Mesodermal cell (in vitro differentiated cells): Measurements from ENCODE around the gene KCNAB1.

ENCODE experiments used
- H3K27ac ChIP-seq: 2 replicates; pipeline ENCODE4 v1.7.0; 2013; ENCODE audit warnings: mild to moderate bottlenecking, low read depth, low read length, moderate library complexity; ENCODE audit not compliant: severe bottlenecking
- H3K36me3 ChIP-seq: 2 replicates; pipeline ENCODE4 v1.7.1; 2013; ENCODE audit warnings: mild to moderate bottlenecking, low read length, moderate library complexity; ENCODE audit not compliant: control insufficient read depth, insufficient read depth
- H3K4me1 ChIP-seq: one replicate; pipeline ENCODE4 v1.7.1; 2013; ENCODE audit warnings: mild to moderate bottlenecking, low read length; ENCODE audit not compliant: insufficient read depth, control insufficient read depth, poor library complexity, severe bottlenecking
- H3K4me3 ChIP-seq: 2 replicates; pipeline ENCODE4 v1.7.0; 2013; ENCODE audit warnings: low read length, control low read depth, mild to moderate bottlenecking; ENCODE audit not compliant: insufficient read depth, poor library complexity, severe bottlenecking; ENCODE audit errors: extremely low read depth
- H3K9me3 ChIP-seq: 2 replicates; pipeline ENCODE4 v1.7.1; 2013; ENCODE audit warnings: mild to moderate bottlenecking, low read length, moderate library complexity; ENCODE audit not compliant: control insufficient read depth
- WGBS, 2 experiments: methylation state at CpG; one replicate each; pipeline ENCODE4 v1.1.5; 2013; ENCODE audit warnings: missing lambda C conversion rate in 2 of 2; ENCODE audit not compliant: insufficient coverage in 2 of 2; 5-methylcytosine and 5-hydroxymethylcytosine counted together

Gene KCNAB1

DNA sequence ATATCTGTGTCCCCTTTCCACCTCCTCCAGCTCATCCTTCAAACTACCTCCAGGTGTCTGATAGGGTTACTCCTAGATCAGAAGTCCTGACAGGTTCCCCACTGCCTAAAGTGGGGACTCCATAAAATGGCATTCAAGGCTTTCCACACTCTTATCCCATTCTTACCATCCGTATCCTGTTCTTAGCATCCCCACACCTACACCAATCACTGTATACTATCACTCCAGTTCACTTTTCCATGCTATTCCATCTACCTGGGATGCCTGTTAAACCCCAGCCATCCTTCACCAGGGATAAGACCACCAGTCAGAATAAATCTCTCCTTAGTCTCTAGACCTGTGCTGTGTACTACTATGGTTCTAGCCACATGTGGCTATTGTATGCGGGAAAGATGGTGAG, 415.4 kb downstream of the KCNAB1 start:
- 92 to 100% methylated on average over 1 of the region's 2 CpGs for WGBS, 2 experiments
- peaks cover 26% of the 10 kb centered on the region for H3K36me3 ChIP-seq
- peak overlapping the region; percentile 91 for H3K27ac ChIP-seq
- no peaks in the 10 kb centered on the region for H3K9me3 ChIP-seq
- H3K4me1 ChIP-seq, result peaks cover 22% of the 10 kb centered on the region
- no peak overlapping the region for H3K4me3 ChIP-seq

DNA sequence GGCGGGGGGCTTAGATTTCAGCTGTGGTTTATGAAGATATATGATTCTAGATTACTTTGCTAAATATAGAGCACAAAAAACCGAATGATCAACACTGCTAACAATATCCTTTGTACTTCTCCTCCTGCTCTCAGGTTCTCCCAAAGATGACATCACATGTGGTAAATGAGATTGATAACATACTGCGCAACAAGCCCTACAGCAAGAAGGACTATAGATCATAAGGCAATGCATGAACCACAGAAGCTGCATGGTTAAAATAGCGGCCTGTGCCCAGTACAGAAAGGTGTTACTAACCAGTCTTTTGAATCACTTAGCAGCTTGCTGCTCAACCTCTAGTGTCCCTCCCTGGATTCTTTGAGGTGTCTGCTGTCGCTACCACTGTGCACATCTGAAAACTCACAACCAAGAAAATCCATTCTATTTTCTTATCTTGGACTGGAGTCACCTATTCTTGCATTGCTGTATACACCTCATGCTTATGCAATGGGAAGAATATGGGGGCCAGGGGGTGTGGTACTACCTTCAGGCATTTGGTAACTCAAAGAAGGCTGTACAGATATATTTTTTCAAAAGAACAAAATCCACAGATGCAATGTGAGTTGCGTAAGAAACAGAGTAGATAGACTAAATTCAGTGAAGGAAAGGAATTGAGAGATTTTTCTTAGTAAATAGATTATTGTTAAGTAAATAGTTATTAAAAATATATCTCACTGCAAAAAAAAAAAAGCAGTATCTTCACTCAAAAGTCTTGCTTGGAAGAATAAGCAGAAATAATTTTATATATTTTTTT, 416.3 kb downstream of the KCNAB1 start:
- Histone ChIP-seq H3K27ac (no peak overlapping the region), H3K36me3 (peaks cover 35% of the 10 kb centered on the region), H3K9me3 (no peaks in the 10 kb centered on the region), H3K4me3 (no peak overlapping the region), H3K4me1 (peaks cover 22% of the 10 kb centered on the region)
- 96 to 97% methylated on average over 2 to 3 of the region's 6 CpGs for WGBS, 2 experiments

DNA sequence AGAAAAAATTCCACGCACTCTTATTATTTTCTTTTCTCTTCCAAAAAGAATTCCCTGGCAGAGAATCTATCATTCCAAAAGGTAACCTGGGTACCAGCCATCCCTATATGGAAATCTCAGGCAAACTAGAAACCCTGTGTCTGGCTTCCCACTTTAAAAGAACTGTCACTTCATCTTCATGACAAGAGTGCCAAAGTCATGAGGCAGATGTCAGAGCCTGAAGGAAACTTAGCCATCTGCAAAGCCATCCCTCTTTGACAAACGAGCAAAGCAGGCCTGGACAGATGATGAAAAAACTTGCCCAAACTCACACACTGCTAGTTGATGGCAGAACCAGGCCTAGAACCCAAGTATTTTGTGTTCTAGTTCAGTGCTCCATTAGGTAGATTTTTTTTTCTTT, 418.7 kb downstream of the KCNAB1 start:
- H3K36me3 ChIP-seq, result peaks cover 58% of the 10 kb centered on the region
- H3K4me3 ChIP-seq, result no peak overlapping the region
- WGBS, 2 experiments, result 82% methylated on average over 1 of the region's 2 CpGs; no CpG with 5 or more reads in 1 of the 2 experiments
- H3K27ac ChIP-seq, result no peak overlapping the region
- H3K4me1 ChIP-seq, result peaks cover 20% of the 10 kb centered on the region
- H3K9me3 ChIP-seq, result no peaks in the 10 kb centered on the region

DNA sequence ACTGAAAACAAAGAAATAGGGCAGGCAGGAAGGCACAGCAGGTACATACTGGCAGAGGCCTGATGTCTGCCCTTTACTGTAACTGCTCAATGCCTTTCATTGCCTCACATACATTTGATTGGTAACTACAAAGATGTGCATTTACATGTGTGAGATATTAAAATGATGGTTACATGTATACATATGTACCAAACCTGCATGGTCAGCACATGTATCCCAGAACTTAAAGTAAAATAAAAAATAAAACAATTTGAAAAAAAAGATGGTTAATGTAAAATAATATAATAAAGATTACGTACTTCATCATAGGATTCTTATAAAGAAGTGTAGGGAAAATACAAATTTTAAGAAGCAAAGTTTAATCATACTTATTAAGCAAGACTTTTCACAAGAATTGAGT, 419.4 kb downstream of the KCNAB1 start:
- Histone ChIP-seq H3K36me3 (peaks cover 66% of the 10 kb centered on the region), H3K4me3 (no peak overlapping the region), H3K9me3 (no peaks in the 10 kb centered on the region), H3K27ac (no peak overlapping the region), H3K4me1 (peaks cover 16% of the 10 kb centered on the region)
- WGBS, 2 experiments, result no CpG with 5 or more reads among the region's 1 CpG

DNA sequence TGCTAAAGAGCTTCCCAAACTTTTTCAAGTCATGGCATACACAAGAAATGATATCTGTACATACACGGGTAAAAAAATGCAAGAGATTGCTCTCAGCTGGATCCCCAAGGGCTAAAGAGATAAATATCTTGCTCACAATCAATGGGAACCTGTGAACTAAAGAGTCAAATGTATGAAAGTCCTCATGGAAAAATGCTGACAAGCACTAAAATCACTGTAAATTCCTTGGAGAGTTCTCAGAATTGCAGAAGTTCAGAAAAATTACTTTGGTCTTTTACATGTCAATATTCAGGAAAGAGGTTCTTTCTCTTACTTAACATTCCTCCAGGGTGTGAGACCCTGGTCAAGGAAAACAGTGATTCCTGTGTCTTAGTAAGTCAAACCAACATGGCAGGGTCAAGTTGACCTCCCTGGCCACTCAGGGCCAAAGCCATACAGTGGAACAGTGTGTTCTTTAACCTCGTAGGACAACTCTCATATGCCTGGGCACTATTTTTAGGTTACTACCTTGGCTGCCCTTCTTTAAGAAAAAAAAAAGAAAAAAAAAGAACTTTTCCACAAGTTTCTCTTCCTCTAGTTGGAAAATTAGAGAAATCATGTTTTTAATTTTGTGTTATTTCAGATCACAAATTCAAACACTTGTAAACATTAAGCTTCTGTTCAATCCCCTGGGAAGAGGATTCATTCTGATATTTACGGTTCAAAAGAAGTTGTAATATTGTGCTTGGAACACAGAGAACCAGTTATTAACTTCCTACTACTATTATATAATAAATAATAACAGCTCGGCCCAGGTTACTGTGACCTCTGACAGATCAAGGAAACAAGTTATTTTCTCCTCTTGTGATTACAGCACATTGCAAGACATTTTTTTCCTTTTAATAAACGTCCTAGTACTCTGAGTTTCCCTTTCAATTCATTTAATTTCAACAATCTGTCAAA, 422.0 kb downstream of the KCNAB1 start:
- H3K36me3 ChIP-seq, result peaks cover 92% of the 10 kb centered on the region
- 93% methylated on average over 3 of the region's 5 CpGs for WGBS, 2 experiments
- peaks cover 7% of the 10 kb centered on the region for H3K4me1 ChIP-seq

DNA sequence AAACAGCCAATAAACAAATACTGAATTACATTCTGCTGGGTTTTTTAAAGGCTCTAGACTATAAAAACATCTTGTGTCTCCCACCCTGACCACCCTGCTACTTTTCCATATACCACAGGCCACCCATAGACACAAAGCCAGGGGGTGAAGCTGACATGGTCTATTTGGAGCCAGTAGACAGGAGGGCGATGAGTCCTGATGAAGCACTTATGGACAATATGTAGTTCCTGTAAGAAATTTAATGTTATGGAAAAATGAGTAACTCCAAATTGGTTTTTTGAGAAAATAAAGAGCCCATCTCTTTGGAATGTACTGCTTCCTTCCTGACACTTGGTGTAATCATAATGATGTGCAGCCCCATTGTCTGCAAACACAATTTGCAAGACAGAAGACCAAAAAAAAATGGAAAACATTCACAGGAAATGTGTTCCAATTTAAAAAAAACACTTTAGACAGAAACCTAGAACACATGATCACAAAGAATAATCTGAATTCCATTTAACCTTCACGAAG, 422.7 kb downstream of the KCNAB1 start:
- peaks cover 95% of the 10 kb centered on the region for H3K36me3 ChIP-seq

More for the DNA sequence above, 422.0 kb downstream of the KCNAB1 start:
- H3K9me3 ChIP-seq, result no peaks in the 10 kb centered on the region
- H3K27ac ChIP-seq, result peak overlapping the region; percentile 6
- H3K4me3 ChIP-seq, result no peak overlapping the region

DNA sequence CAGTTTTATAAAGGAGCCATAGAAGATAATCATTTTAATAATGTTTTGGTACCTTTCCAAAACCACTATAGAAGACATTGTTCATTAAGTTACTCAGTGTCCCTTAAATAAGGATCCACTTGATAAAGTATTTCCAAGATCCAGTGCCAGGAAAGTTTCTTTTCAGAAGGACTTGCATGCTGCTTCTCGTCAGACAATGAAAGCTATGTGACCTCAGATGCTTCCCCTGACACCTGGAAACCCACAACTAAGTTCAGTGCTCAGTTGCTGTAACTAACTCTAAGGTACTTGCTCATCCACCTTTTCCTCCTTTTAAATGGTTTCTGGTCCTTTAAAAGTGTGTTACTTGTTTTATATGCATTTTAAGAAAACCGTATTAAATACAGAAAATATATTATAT, 427.3 kb downstream of the KCNAB1 start:
- H3K4me1 ChIP-seq, result peaks cover 33% of the 10 kb centered on the region
- no peak overlapping the region for H3K4me3 ChIP-seq
- H3K27ac ChIP-seq, result no peak overlapping the region
- H3K9me3 ChIP-seq, result no peaks in the 10 kb centered on the region
- peaks cover 95% of the 10 kb centered on the region for H3K36me3 ChIP-seq
- WGBS, 2 experiments, result 80% methylated on average over 1 of the region's 2 CpGs; no CpG with 5 or more reads in 1 of the 2 experiments

More for the DNA sequence above, 422.7 kb downstream of the KCNAB1 start:
- Histone ChIP-seq H3K9me3 (no peaks in the 10 kb centered on the region), H3K4me3 (no peak overlapping the region), H3K27ac (no peak overlapping the region), H3K4me1 (peaks cover 13% of the 10 kb centered on the region)
- 96 to 100% methylated on average over 1 to 2 of the region's 2 CpGs for WGBS, 2 experiments

DNA sequence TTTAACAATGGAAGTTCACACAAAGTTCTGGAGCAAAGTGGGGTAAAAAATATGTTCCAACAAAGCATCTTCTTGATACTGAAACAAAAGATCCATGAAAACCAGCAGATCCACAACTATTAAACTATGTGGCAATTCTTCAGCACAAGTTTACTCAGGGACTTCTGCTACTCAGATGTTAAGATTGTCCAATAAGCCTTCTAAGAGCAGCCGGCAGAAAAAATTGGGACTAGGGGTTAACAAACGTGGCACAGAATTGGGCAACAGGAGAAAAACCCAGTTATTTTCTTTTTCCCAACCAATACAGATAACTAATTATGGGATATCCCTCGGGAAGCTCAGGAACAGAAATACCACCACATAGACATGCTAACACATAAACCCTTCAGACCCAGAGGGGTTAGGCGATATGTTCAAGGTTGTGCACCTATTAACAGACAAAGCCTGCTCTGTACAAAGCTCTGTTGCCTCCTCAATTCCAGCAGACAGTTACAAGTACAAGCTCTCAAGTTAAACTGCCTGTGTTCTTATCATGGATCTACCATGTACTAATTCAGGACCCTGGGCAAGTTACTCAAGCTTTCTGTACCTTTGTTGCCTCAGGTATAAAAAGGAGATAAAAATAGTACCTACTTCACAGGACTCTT, 427.8 kb downstream of the KCNAB1 start:
- Histone ChIP-seq H3K4me1 (peaks cover 33% of the 10 kb centered on the region), H3K9me3 (no peaks in the 10 kb centered on the region), H3K36me3 (peaks cover 94% of the 10 kb centered on the region), H3K4me3 (no peak overlapping the region), H3K27ac (no peak overlapping the region)
- WGBS, 2 experiments, result 100% methylated on average over 2 to 3 of the region's 4 CpGs

DNA sequence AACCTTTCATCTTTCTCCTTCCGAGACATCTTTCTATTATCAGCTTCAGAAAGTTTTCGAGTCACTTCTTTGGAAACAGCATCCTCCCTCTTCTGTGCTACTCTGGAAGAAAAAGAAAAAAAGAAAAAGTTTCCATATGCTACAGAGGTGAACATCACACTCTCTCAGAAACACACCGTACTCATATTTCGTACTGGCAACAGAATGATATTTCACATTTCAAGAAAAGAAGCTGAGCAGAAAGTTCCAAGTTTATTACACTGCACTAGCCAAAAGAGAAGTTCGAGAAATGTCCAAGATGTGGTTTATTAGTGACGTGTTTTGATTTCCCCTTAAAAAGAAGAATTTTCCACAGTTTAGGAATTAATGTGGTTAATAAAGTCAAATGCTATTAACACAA, 428.5 kb downstream of the KCNAB1 start:
- no peak overlapping the region for H3K4me3 ChIP-seq
- no peaks in the 10 kb centered on the region for H3K9me3 ChIP-seq
- H3K27ac ChIP-seq, result no peak overlapping the region
- H3K4me1 ChIP-seq, result peaks cover 26% of the 10 kb centered on the region
- WGBS, 2 experiments, result 93 to 100% methylated on average over 1 to 4 of the region's 6 CpGs
- peaks cover 92% of the 10 kb centered on the region for H3K36me3 ChIP-seq

DNA sequence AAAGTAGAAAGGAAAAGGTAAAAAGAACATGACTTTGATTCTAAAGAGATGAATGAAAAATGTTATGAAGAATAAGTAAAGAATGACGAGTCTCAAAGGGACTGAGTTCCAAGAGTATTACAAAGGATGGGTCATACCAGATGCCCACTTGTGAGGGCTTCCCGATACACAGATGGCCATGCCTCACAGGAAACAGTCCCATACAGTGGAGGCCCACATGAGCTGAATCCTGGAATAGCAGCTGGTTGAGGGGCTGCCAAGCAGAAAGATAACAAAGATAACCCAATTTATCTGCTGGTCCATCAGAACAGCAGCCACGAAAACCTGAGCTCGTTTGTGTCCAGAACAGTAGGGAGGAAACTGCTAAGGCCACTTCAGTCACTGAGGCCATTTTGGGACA, 430.9 kb downstream of the KCNAB1 start:
- Histone ChIP-seq H3K4me1 (peaks cover 26% of the 10 kb centered on the region), H3K27ac (peak overlapping the region; percentile 74), H3K9me3 (no peaks in the 10 kb centered on the region), H3K4me3 (no peak overlapping the region), H3K36me3 (peaks cover 68% of the 10 kb centered on the region)
- WGBS, 2 experiments, result 73 to 78% methylated on average over 3 to 4 of the region's 4 CpGs
